Esophagus mucosa (tissue), 1 donor: ENCODE measurements around the gene ADAMTS6. TPM values are rescaled to one million over a fixed set of nuclear protein-coding genes. Genes with fewer than 3 reads are reported as not detected.
A peak's percentile ranks its signal among the peaks of the same experiment; 100 is the strongest.
"Not testable (repeated sequence)": the region's sequence is repeated elsewhere in the genome, so short reads cannot be mapped to it uniquely, and the experiment has no call there.

Source experiments
- ATAC-seq: fragments of 200-7000 bp; cut with Tn5 transposase; one replicate; pipeline ENCODE4 v1.9.1; 2020
- total RNA-seq: library from RNA; stranded (reverse); gene quantifications from one replicate; pipeline ENCODE4 v1.2.4, GENCODE V29; 2023
- donor health status: DM: yes; HTN: yes; CAD: no.

ADAMTS6 gene
- total RNA-seq, result 1.2 TPM

DNA sequence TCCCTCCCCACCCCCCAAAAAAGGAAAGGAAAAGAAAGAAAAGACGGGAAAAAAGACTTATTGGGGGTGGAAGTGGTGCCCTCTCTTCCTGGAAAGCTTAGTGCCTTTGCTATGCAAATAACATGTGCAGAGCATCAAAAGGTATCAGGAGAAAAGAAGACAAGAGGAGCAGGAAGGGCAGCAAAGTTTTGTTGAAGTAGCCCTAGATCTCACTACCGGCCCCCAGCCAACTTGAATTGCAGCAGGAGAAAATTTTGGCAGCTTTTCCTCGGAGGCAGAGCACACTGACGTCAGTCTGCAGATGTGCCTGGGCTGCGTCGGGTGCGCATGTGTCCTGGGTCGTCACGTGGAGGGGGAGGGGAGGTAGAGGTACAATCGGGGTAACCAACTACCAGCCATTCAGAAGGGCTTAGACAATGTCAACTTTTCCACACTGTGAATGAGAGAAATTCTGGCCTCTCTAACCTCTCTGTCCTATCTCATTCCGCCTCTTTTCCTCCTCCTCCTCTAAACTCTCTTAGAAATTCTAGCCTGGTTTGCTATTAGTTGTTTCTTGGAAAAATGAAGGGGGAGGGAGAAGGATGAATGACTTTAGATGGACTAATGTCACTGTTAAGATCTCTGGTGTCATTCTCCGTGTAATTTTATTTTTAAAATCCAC is at the start of gene ADAMTS6:
Gene ADAMTS6, minus strand, starts transcription at position 286 of the 661 bp plus-strand sequence. CDS start 8,247 bp downstream, outside the sequence.
- ATAC-seq, result peak; percentile 90

DNA sequence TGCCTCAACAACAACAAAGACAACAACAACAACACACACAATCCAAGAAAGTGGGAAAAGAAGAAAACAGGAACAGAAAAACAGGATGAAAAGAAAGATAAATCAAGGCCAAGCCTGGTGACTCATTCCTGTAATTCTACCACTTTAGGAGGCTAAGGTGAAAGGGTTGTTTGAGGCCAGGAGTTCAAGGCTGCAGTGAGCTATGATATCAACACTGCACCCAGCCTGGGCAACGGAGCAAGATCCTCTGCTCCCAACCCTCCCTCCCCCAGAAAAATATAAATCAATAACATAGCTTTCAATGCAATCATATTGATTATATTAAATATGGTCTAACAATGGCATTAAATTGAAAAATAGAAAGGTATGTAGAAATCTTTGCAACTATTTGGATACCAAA is 49.2 kb upstream of the ADAMTS6 start:
- ATAC-seq, result no peak

- no peak for ATAC-seq
Observed at GRCh38 chr5:65525726-65526125, 44.0 kb upstream of the ADAMTS6 start.

DNA sequence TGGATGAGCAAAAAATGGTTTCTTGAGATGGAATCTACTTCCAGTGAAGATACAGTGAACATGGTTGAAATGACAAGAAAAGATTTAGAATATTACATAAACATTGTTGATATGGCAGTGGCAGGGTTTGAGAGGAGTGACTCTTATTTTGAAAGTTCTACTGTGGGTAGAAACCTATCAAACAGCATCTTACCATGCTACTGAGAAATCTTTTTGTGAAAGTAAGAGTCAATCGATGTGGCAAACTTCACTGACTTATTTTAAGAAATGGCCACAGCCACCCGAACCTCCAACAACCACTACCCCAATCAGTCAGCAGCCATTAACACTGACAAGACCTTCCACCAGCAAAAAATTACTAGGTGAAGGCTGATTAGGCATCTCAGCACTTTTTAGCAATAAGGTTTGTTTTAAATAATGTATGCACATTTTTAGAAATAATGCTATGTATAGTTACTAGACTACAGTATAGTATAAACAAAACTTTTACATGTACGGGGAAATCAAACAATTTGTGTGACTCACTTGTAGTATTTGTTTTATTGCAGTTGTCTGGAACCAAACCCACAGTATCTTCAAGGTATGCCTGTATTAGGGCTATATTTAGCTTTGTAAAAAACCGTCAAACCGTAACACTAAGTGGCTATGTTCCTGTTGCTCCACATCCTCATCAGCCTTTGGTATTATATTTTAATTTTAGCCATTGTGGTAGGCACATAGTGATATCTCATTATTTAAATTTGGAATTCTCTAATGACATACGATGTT is 30.6 kb upstream of the ADAMTS6 start:
- peak; percentile 55 for ATAC-seq

DNA sequence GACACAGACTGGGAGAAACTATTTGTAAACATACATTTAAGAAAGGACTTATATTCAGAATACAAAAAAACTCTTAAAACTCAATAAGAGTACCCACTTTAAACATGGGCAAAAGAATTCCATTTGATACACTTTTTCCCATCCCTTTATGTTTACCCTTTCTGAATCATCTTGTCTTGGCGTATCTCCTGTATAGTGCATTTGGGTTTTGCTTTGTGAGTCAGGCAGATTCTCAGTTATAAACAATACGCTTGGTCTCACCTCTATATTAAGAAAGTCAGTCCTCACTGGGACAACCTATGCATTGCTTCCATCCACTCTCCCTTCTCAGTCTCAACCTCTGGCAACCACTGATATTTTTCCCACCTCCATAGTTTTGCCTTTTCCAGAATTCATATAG is 27.3 kb upstream of the ADAMTS6 start:
- no peak for ATAC-seq

GRCh38 chr5:65506961-65507360 is 25.2 kb upstream of the ADAMTS6 start:
- ATAC-seq, result no peak

- no peak for ATAC-seq
Observed at GRCh38 chr5:65489119-65489518, 7.4 kb upstream of the ADAMTS6 start.

- ATAC-seq, result not testable (repeated sequence)
Observed at GRCh38 chr5:65488038-65488687, 6.4 kb upstream of the ADAMTS6 start.

DNA sequence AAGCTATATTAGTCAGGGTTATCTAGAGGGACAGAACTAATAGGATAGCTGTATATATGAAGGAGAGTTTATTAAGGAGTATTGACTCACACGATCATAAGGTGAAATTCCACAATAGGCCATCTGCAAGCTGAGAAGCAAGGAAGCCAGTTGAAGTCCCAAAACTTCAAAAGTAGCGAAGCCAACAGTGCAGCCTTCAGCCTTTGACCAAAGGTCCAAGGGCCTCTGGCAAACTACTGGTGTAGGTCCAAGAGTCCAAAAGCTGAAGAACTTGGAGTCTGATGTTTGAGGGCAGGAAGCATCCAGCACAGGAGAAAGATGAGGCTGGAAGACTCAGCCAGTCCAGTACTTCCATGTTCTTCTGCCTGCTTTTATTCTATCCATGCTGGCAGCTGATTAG is 5.1 kb upstream of the ADAMTS6 start:
- ATAC-seq, result not testable (repeated sequence)

- ATAC-seq, result no peak
Observed at GRCh38 chr5:65485405-65485804, 3.7 kb upstream of the ADAMTS6 start.

DNA sequence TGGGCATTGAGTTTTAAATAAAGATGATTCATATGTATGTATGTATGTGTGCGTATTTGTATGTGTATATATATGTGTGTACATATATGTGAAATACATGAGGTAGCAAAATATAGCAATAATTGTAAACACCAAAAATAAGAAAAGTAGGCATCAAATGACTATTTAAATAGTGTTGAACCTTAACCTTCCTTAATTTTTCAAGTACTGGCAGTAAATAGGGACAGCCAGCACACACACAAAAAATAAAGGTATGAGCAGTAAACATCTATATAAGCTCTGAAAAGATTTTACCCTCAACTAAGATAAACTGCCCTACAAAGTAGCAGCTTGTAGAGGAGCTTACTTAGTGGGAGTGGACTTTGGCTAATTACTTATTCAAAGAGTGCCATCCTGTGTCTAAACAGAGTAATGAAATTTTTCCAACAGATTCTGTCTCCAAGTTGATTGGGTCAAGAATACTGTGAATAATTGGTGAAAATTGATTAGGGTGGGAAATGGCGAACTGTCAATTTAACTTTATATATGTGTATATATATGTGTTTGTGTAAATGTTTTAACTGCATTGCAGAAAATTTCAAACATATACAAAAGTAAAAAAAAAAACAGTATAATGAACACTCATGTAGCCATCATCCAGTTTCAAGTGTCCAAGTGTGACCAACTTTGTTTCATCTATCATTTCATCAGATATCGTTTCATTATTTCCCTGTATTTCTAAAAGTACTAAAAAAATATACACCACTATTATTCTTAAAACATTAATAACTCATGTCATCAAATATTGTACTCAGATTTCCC is 2.0 kb upstream of the ADAMTS6 start:
- peak; percentile 74 for ATAC-seq

DNA sequence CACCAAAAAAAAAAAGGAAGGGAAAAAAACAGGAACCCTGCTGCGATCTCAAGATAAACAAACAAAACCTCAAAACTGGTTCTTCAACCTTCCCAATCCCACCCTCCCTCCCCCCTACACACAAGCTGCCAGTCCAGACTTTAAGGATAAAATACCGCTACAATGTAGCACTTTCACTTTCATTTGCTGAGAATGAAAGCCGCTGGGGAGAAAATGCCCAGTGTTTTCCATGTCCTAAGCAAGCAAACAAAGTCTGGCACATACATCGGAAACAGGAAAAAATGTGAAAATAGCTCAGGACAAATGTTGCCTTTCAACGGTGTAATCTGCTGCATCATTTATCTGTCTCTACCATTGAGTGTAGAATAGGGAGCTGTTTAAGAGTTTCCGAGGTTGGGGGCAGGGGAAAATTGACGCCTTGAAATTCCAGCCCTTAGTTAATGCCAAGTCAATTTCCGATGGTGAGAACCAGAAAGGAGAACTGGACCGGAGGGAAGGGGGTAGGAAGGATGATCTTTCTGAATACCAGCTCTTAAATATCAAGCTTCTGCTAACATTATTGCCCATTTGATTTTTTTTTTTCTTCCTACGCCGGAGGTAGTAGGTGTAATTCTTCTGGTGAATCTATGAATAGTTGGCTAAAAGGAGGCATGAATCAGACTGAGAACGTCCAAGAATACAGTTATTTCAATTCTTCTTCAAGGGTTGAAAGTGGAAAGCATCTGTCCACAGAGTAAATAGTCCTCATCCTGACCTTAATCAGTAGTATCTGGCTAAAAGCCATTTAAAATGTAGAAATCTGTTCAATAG is 1.2 kb upstream of the ADAMTS6 start:
- ATAC-seq, result no peak

DNA sequence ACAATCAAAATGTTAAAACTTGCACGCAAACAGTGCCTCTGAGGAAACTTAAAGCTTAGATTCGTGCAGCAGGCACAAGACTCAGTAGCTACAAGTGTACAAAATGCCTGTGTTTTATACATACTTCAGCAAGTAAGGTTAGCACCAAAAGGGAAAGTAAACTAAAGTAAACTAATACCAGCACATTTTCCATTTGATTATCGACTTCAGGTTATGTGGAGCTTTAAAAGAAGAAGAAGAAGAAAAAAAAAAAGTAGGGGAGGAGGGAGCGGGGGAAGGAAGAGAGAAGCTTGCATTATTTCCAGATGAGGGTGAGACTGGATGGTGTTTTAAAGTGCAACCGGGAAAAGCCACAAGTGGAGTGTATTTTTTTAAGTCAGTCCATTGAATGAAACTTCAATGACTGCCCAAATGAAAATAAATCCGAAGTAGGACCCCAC is 596 bp upstream of the ADAMTS6 start:
- no peak for ATAC-seq

GRCh38 chr5:65481171-65481581 is 544 bp downstream of the ADAMTS6 start:
- ATAC-seq, result no peak

GRCh38 chr5:65480306-65480865 is 1.3 kb downstream of the ADAMTS6 start:
- ATAC-seq, result no peak

GRCh38 chr5:65479527-65479926 is 2.2 kb downstream of the ADAMTS6 start:
- ATAC-seq, result no peak

- no peak for ATAC-seq
Observed at GRCh38 chr5:65478336-65478735, 3.4 kb downstream of the ADAMTS6 start.

DNA sequence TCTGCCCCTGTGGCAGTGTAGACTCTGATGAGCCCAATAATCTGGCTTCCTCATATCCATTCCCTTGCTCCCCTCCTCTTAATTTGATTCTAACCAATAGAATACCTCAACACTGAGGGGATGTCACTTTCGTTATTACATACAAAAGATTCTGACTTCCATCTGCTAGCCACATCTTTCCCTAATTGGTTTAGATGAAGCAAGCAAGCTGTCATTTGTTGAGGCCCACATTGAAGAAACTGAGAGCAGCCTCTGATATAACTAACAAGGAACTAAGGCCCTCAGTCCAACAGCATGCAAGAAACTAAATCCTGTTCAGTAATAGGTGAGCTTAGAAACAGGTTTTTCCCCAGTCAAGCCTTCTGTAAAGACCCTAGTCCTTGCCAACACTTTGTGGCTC is 5.8 kb downstream of the ADAMTS6 start:
- no peak for ATAC-seq

GRCh38 chr5:65475336-65475735 is 6.4 kb downstream of the ADAMTS6 start:
- ATAC-seq, result no peak

DNA sequence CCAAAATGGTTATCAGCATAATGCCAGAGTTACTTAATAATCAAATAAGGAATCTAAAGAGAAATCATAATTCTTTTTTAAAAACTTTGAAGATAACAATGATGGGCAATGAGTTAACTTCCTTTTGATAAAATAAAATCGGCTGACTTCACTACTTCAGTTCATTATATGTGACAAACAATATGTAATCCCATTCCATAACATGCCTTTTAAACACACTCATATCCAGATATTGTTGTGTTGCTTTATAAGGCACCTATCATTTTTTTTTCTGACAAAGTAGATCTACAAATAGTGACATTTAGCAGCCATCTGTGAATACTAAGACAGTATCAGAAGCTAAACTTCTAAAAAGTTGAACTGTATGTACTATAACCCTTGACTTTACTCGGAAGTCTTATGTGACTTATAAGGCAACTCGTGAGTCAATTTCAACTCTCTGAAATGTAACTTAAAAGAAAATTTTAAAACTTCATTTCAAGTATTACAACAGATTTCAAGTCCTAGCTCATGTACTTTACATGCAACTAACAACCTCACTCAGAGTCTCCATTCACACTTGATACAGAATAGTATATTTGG is 7.5 kb downstream of the ADAMTS6 start:
- ATAC-seq, result no peak

- ATAC-seq, result no peak
Observed at GRCh38 chr5:65468633-65469032, 13.1 kb downstream of the ADAMTS6 start.
